Upper lobe of left lung (tissue), 6 donors: ENCODE data around the gene MYF6. TPM values are rescaled to one million over a fixed set of nuclear protein-coding genes. Genes with fewer than 3 reads are reported as not detected.
"Not testable (repeated sequence)": the region's sequence is repeated elsewhere in the genome, so short reads cannot be mapped to it uniquely, and the experiment has no call there.

Source experiments
- ATAC-seq, 2 donors: fragments of 200-7000 bp; cut with Tn5 transposase; one replicate each; pipeline ENCODE4 v1.9.1; 2022; ENCODE audit warnings: mild to moderate bottlenecking in 2 of 2, moderate library complexity in 2 of 2; ENCODE audit not compliant: low FRiP score in 2 of 2
- DNase-seq, 2 donors: peaks; one replicate each; pipeline ENCODE4 v3.0.0-alpha.2; 2019 to 2020
- H3K27ac ChIP-seq, 4 donors: fragments of 200-600 bp; sonication (generic); one replicate each; pipeline ENCODE4 v1.5.1; 2016 to 2019
- H3K27me3 ChIP-seq, 4 donors: fragments of 200-600 bp; sonication (generic); one replicate each; pipeline ENCODE4 v1.5.1; 2017 to 2019
- H3K36me3 ChIP-seq, 4 donors: fragments of 200-600 bp; sonication (generic); one replicate each; pipeline ENCODE4 v1.5.1; 2016 to 2019
- H3K4me1 ChIP-seq, 4 donors: fragments of 200-600 bp; sonication (generic); one replicate each; pipeline ENCODE4 v1.5.1; 2018 to 2019
- H3K4me3 ChIP-seq, 4 donors: fragments of 200-600 bp; sonication (generic); one replicate each; pipeline ENCODE4 v1.5.1; 2017 to 2019; ENCODE audit warnings: mild to moderate bottlenecking in 2 of 4, moderate library complexity in 1 of 4
- H3K9me3 ChIP-seq, 4 donors: fragments of 200-600 bp; sonication (generic); one replicate each; pipeline ENCODE4 v1.5.1; 2018 to 2019
- CTCF ChIP-seq, 6 experiments: fragments of 450-650 bp in 4 of 6; fragments of 200-600 bp in 2 of 6; sonication (generic) in 2 of 6; IDR thresholded peaks; one replicate each; pipeline ENCODE4 v1.5.1; 2016 to 2019; ENCODE audit warnings: antibody characterized with exemption in 6 of 6
- EP300 ChIP-seq, 4 donors: sonication (generic); formaldehyde crosslinking; IDR thresholded peaks; one replicate each; pipeline ENCODE4 v1.5.1; 2017; ENCODE audit warnings: antibody characterized with exemption in 4 of 4, control low read depth in 2 of 4
- POLR2A ChIP-seq, 4 donors: fragments of 450-650 bp; IDR thresholded peaks; one replicate each; pipeline ENCODE4 v1.5.1; 2016 to 2017; ENCODE audit warnings: antibody characterized with exemption in 4 of 4, mild to moderate bottlenecking in 2 of 4
- POLR2AphosphoS5 ChIP-seq, 2 donors: sonication (generic); formaldehyde crosslinking; IDR thresholded peaks; one replicate each; pipeline ENCODE4 v1.5.1; 2017; ENCODE audit warnings: antibody characterized with exemption in 2 of 2
- WGBS, 2 donors: methylation state at CpG; one replicate each; pipeline ENCODE4 v1.1.5; 2017 to 2018; 5-methylcytosine and 5-hydroxymethylcytosine counted together
- total RNA-seq, 6 donors: library from RNA; depleted of rRNA in 4 of 6; stranded (reverse); fragments of >200 nt in 4 of 6; gene quantifications; one replicate each; pipeline versions ENCODE4 v1.1.0 to v1.2.1, GENCODE V29; 2016 to 2021
- donor health status: DM: no; HTN: no; CAD: no; lungs with moderate emphysema.
- donor health status: DM: no; HTN: yes; CAD: no; lungs with severe emphysema.

The MYF6 gene
- total RNA-seq, result not detected

- no peak within 1 kb of the TSS for H3K27ac ChIP-seq
- DNase-seq (no peak), ATAC-seq (no peak)
- peaks cover 0 to 3% (median 0%) of the 10 kb centered on the region in 4 donors for H3K27me3 ChIP-seq
- H3K4me3 ChIP-seq, result no peak within 1 kb of the TSS
- TF ChIP-seq POLR2AphosphoS5 (IDR thresholded peaks at IDR 0.05), result no peak
- no peak for TF ChIP-seq POLR2A (IDR thresholded peaks at IDR 0.05)
- no peak for TF ChIP-seq CTCF (IDR thresholded peaks at IDR 0.05)
- TF ChIP-seq EP300 (IDR thresholded peaks at IDR 0.05), result no peak
- no peaks in the 10 kb centered on the region for H3K9me3 ChIP-seq
- no peaks in the 10 kb centered on the region for H3K36me3 ChIP-seq
- WGBS, 2 donors, result 68 to 81% methylated on average over 4 of the region's 4 CpGs
- peaks cover 0 to 7% (median 3%) of the 10 kb centered on the region in 4 donors for H3K4me1 ChIP-seq
Measured at GRCh38 chr12:80707126-80707829, at the start of gene MYF6. Gene MYF6 (plus strand): TSS chr12:80707634. CDS start chr12:80707720, 86 bp downstream.

GRCh38 chr12:80659512-80660063, 47.8 kb upstream of the MYF6 start:
- Histone ChIP-seq H3K9me3 (no peaks in the 10 kb centered on the region), H3K27me3 (no peaks in the 10 kb centered on the region), H3K27ac (no peak overlapping the region), H3K4me3 (no peak overlapping the region), H3K36me3 (no peaks in the 10 kb centered on the region), H3K4me1 (no peaks in the 10 kb centered on the region)
- DNase-seq (no peak), ATAC-seq (no peak)
- TF ChIP-seq CTCF (IDR thresholded peaks at IDR 0.05) (no peak), POLR2AphosphoS5 (IDR thresholded peaks at IDR 0.05) (no peak), EP300 (IDR thresholded peaks at IDR 0.05) (no peak), POLR2A (IDR thresholded peaks at IDR 0.05) (no peak)
- WGBS, 2 donors, result 78 to 84% methylated on average over 5 of the region's 5 CpGs

GRCh38 chr12:80662586-80662985, 44.8 kb upstream of the MYF6 start:
- Histone ChIP-seq H3K9me3 (no peaks in the 10 kb centered on the region), H3K27ac (no peak overlapping the region), H3K27me3 (no peaks in the 10 kb centered on the region), H3K4me3 (no peak overlapping the region), H3K36me3 (no peaks in the 10 kb centered on the region), H3K4me1 (no peaks in the 10 kb centered on the region)
- ATAC-seq, result no peak
- TF ChIP-seq CTCF (IDR thresholded peaks at IDR 0.05) (no peak), POLR2A (IDR thresholded peaks at IDR 0.05) (no peak), POLR2AphosphoS5 (IDR thresholded peaks at IDR 0.05) (no peak), EP300 (IDR thresholded peaks at IDR 0.05) (no peak)
- DNase-seq, result no peak

- no peaks in the 10 kb centered on the region for H3K4me1 ChIP-seq
- H3K4me3 ChIP-seq, result no peak overlapping the region
- ATAC-seq, result no peak
- no peak for TF ChIP-seq CTCF (IDR thresholded peaks at IDR 0.05)
- TF ChIP-seq POLR2AphosphoS5 (IDR thresholded peaks at IDR 0.05), result no peak
- no peak for TF ChIP-seq EP300 (IDR thresholded peaks at IDR 0.05)
- TF ChIP-seq POLR2A (IDR thresholded peaks at IDR 0.05), result no peak
- no peaks in the 10 kb centered on the region for H3K9me3 ChIP-seq
- DNase-seq, result no peak
- WGBS, 2 donors, result 83 to 86% methylated on average over 5 of the region's 5 CpGs
- H3K27ac ChIP-seq, result no peak overlapping the region
- H3K36me3 ChIP-seq, result no peaks in the 10 kb centered on the region
- H3K27me3 ChIP-seq, result no peaks in the 10 kb centered on the region
Measured at GRCh38 chr12:80670214-80670613, 37.2 kb upstream of the MYF6 start.

GRCh38 chr12:80676042-80676636, 31.3 kb upstream of the MYF6 start:
- H3K36me3 ChIP-seq, H3K4me3 ChIP-seq, DNase-seq, ATAC-seq, H3K27me3 ChIP-seq, H3K9me3 ChIP-seq, H3K27ac ChIP-seq, H3K4me1 ChIP-seq: not testable (repeated sequence)
- WGBS, 2 donors, result 94 to 97% methylated on average over 13 of the region's 13 CpGs
